ENCODE measurements around the gene MX1. TPM values are rescaled to one million over a fixed set of nuclear protein-coding genes. Genes with fewer than 3 reads are reported as not detected.

The MX1 gene
- total and polyA plus RNA-seq, 2 experiments from 2014 or later: 2.1 to 6.5 TPM

DNA sequence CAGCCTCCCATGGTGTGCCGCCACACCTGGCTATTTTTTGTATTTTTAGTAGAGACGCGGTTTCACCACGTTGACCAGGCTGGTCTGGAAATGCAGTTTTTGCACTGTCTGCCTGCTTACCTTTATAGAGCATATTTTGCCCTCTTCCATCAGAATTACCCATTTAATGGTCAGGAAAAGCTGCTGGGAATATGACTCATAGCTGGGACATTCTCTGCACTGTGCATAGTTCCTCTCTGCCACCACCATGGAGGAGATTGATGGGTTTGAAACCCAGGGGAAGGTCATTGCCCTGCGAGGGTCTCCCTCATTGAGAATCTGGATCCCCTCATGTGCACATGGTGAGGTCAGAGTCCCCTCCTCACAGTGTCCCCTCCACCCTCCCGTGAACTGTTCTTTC lies 32.1 kb downstream of the MX1 start:
- ATAC-seq: no peak
- peaks cover 8% of the 10 kb centered on the region; the same call in 2 of the 3 replicates for H3K36me3 Mint-ChIP-seq (ENCODE audit: low read depth)
- Histone ChIP-seq H3F3A (replicated peaks; ENCODE audit: low read depth) (no peaks in the 10 kb centered on the region), H3K9me2 (ENCODE audit: insufficient read depth) (no peaks in the 10 kb centered on the region), H3K4me1 (ENCODE audit: insufficient read depth) (no peaks in the 10 kb centered on the region), H4K20me1 (replicated peaks; ENCODE audit: insufficient read depth) (no peaks in the 10 kb centered on the region), H3K36me3 (ENCODE audit: insufficient read depth) (no peaks in the 10 kb centered on the region), H3K4me2 (no peak overlapping the region), H3K27me3 (ENCODE audit: insufficient read depth) (no peaks in the 10 kb centered on the region), H3K4me3 (no peak overlapping the region), H3K79me2 (replicated peaks; ENCODE audit: insufficient read depth) (no peaks in the 10 kb centered on the region), H3K27ac (ENCODE audit: low read depth) (no peak overlapping the region), H2AFZ (no peak overlapping the region)
- no peak overlapping the region for H3K27ac Mint-ChIP-seq
- peaks cover 5% of the 10 kb centered on the region for H3K27me3 Mint-ChIP-seq (ENCODE audit: insufficient read depth, low read depth, poor library complexity)
- TF ChIP-seq, protein P1, sequence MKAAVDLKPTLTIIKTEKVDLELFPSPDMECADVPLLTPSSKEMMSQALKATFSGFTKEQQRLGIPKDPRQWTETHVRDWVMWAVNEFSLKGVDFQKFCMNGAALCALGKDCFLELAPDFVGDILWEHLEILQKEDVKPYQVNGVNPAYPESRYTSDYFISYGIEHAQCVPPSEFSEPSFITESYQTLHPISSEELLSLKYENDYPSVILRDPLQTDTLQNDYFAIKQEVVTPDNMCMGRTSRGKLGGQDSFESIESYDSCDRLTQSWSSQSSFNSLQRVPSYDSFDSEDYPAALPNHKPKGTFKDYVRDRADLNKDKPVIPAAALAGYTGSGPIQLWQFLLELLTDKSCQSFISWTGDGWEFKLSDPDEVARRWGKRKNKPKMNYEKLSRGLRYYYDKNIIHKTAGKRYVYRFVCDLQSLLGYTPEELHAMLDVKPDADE (IDR thresholded peaks at IDR 0.05): no peak
- TF ChIP-seq JUNB (IDR thresholded peaks at IDR 0.05; ENCODE audit: unreplicated experiment) (no peak), ZNF462 (CRISPR knock-in tag; IDR thresholded peaks at IDR 0.05) (no peak), CREB1 (CRISPR knock-in tag; IDR thresholded peaks at IDR 0.05; ENCODE audit: low read depth) (no peak), STAT1 (IDR thresholded peaks at IDR 0.05; ENCODE audit: unreplicated experiment) (no peak), POLR2AphosphoS5 (IDR thresholded peaks at IDR 0.05; ENCODE audit: low read depth) (no peak), ZNF114 (CRISPR knock-in tag; IDR thresholded peaks at IDR 0.05) (no peak), EZH2 (IDR thresholded peaks at IDR 0.05; ENCODE audit: low read depth, unreplicated experiment) (no peak), NANOG (IDR thresholded peaks at IDR 0.05; ENCODE audit: borderline replicate concordance) (no peak), EZH2phosphoT487 (IDR thresholded peaks at IDR 0.05; ENCODE audit: unreplicated experiment) (no peak), ZNF331 (CRISPR knock-in tag; IDR thresholded peaks at IDR 0.05; ENCODE audit: low read depth) (no peak)
- TF ChIP-seq, protein P2, sequence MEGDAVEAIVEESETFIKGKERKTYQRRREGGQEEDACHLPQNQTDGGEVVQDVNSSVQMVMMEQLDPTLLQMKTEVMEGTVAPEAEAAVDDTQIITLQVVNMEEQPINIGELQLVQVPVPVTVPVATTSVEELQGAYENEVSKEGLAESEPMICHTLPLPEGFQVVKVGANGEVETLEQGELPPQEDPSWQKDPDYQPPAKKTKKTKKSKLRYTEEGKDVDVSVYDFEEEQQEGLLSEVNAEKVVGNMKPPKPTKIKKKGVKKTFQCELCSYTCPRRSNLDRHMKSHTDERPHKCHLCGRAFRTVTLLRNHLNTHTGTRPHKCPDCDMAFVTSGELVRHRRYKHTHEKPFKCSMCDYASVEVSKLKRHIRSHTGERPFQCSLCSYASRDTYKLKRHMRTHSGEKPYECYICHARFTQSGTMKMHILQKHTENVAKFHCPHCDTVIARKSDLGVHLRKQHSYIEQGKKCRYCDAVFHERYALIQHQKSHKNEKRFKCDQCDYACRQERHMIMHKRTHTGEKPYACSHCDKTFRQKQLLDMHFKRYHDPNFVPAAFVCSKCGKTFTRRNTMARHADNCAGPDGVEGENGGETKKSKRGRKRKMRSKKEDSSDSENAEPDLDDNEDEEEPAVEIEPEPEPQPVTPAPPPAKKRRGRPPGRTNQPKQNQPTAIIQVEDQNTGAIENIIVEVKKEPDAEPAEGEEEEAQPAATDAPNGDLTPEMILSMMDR (conservative IDR thresholded peaks at IDR 0.05; ENCODE audit: low read depth in 2 of 2): no peak
- TF ChIP-seq, protein P3, sequence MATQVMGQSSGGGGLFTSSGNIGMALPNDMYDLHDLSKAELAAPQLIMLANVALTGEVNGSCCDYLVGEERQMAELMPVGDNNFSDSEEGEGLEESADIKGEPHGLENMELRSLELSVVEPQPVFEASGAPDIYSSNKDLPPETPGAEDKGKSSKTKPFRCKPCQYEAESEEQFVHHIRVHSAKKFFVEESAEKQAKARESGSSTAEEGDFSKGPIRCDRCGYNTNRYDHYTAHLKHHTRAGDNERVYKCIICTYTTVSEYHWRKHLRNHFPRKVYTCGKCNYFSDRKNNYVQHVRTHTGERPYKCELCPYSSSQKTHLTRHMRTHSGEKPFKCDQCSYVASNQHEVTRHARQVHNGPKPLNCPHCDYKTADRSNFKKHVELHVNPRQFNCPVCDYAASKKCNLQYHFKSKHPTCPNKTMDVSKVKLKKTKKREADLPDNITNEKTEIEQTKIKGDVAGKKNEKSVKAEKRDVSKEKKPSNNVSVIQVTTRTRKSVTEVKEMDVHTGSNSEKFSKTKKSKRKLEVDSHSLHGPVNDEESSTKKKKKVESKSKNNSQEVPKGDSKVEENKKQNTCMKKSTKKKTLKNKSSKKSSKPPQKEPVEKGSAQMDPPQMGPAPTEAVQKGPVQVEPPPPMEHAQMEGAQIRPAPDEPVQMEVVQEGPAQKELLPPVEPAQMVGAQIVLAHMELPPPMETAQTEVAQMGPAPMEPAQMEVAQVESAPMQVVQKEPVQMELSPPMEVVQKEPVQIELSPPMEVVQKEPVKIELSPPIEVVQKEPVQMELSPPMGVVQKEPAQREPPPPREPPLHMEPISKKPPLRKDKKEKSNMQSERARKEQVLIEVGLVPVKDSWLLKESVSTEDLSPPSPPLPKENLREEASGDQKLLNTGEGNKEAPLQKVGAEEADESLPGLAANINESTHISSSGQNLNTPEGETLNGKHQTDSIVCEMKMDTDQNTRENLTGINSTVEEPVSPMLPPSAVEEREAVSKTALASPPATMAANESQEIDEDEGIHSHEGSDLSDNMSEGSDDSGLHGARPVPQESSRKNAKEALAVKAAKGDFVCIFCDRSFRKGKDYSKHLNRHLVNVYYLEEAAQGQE (IDR thresholded peaks at IDR 0.05; ENCODE audit: unreplicated experiment): no peak
- no peak for DNase-seq (ENCODE audit: low spot score)
- no peak overlapping the region for H3K4me3 Mint-ChIP-seq
- H3K4me1 Mint-ChIP-seq: peaks cover 28% of the 10 kb centered on the region
- H3K9me3 Mint-ChIP-seq: peaks cover 9% of the 10 kb centered on the region; the same call in 2 of the 3 replicates
